K562 (cell line): ENCODE results near the gene COG4. TPM values are rescaled to one million over a fixed set of nuclear protein-coding genes. Genes with fewer than 3 reads are reported as not detected.

ENCODE experiments used
- ARNT ChIP-seq, 2 experiments: fragments of 450-650 bp; IDR thresholded peaks; 2 replicates each; pipeline ENCODE4 v1.6.1; 2016; ENCODE audit warnings: mild to moderate bottlenecking in 1 of 2
- C11orf30 ChIP-seq: fragments of 450-650 bp; IDR thresholded peaks from 2 replicates; pipeline ENCODE4 v1.6.1; 2016; ENCODE audit warnings: low read depth, mild to moderate bottlenecking
- CAMTA2 ChIP-seq: fragments of 250-450 bp; sonication (Bioruptor Pico); conservative IDR thresholded peaks from 2 replicates; pipeline ENCODE4 v1.5.1; 2022
- CBX5 ChIP-seq: IDR thresholded peaks from 2 replicates; pipeline ENCODE4 v1.6.1; 2014; ENCODE audit warnings: low read depth, borderline replicate concordance
- DNMT1 ChIP-seq: fragments of 450-650 bp; IDR thresholded peaks from 2 replicates; pipeline ENCODE4 v1.6.1; 2016; ENCODE audit warnings: antibody characterized with exemption, mild to moderate bottlenecking
- DPF2 ChIP-seq: fragments of 450-650 bp; IDR thresholded peaks from 2 replicates; pipeline ENCODE4 v1.6.1; 2016
- ELF2 ChIP-seq: fragments of 250-450 bp; sonication (Bioruptor Pico); IDR thresholded peaks from 2 replicates; pipeline ENCODE4 v1.5.0; 2021; ENCODE audit warnings: mild to moderate bottlenecking
- HCFC1 ChIP-seq: IDR thresholded peaks from 2 replicates; pipeline ENCODE4 v1.6.1; 2012; ENCODE audit warnings: low read depth, low read length, improper control_type of control experiment
- HDAC6 ChIP-seq: IDR thresholded peaks from 2 replicates; pipeline ENCODE4 v1.6.1; 2012; ENCODE audit warnings: low read depth, mild to moderate bottlenecking, control low read depth, inconsistent platforms, low read length, moderate library complexity
- MECOM ChIP-seq: fragments of 250-450 bp; sonication (Bioruptor Pico); IDR thresholded peaks from 2 replicates; pipeline ENCODE4 v1.8.0; 2022; ENCODE audit warnings: inconsistent platforms
- MEF2D ChIP-seq: conservative IDR thresholded peaks from 2 replicates; pipeline ENCODE4 v1.6.1; 2016; ENCODE audit warnings: low read depth, missing genetic modification characterization, missing compliant biosample characterization
- MYC ChIP-seq, 2 experiments: fragments of 250-450 bp in 1 of 2; sonication (Bioruptor Pico) in 1 of 2; IDR thresholded peaks; 2 replicates each; pipeline versions ENCODE4 v1.5.1 to v1.6.1; 2012 to 2021; ENCODE audit warnings: low read depth in 2 of 2, borderline replicate concordance in 1 of 2, improper control_type of control experiment in 1 of 2, low read length in 1 of 2, mild to moderate bottlenecking in 1 of 2, moderate library complexity in 1 of 2
- NEUROD1 ChIP-seq: fragments of 150-350 bp; IDR thresholded peaks from 2 replicates; pipeline ENCODE4 v1.6.1; 2014; ENCODE audit warnings: borderline replicate concordance, low read length, low read depth; ENCODE audit not compliant: partially characterized antibody
- NR2C1 ChIP-seq, 2 experiments: fragments of 450-650 bp; IDR thresholded peaks; 2 replicates each; pipeline ENCODE4 v1.6.1; 2017; ENCODE audit warnings: mild to moderate bottlenecking in 2 of 2, antibody characterized with exemption in 1 of 2, inconsistent platforms in 1 of 2, missing compliant biosample characterization in 1 of 2, missing genetic modification characterization in 1 of 2
- PHF20 ChIP-seq: fragments of 450-650 bp; IDR thresholded peaks from 2 replicates; pipeline ENCODE4 v1.6.1; 2018; ENCODE audit not compliant: partially characterized antibody
- PHTF2 ChIP-seq: fragments of 250-450 bp; sonication (Bioruptor Pico); IDR thresholded peaks from 2 replicates; pipeline ENCODE4 v1.5.0; 2021; ENCODE audit warnings: mild to moderate bottlenecking
- POLR2H ChIP-seq: IDR thresholded peaks from 2 replicates; pipeline ENCODE4 v1.6.1; 2016; ENCODE audit warnings: missing genetic modification characterization, low read depth, mild to moderate bottlenecking, control low read depth, missing compliant biosample characterization, moderate library complexity
- RUNX1 ChIP-seq: sonication (generic); IDR thresholded peaks from 2 replicates; pipeline ENCODE4 v1.6.1; 2016; ENCODE audit warnings: antibody characterized with exemption, low read depth
- SFPQ ChIP-seq: fragments of 200-400 bp; formaldehyde crosslinking; IDR thresholded peaks from 2 replicates; pipeline ENCODE4 v1.6.1; 2017; ENCODE audit warnings: mild to moderate bottlenecking, low read depth, low read length, moderate library complexity
- USF2 ChIP-seq: sonication (generic); formaldehyde crosslinking; IDR thresholded peaks from 2 replicates; pipeline ENCODE4 v1.5.0; 2020; ENCODE audit warnings: missing genetic modification reagents
- ZFP1 ChIP-seq: fragments of 450-650 bp; formaldehyde crosslinking; IDR thresholded peaks from 2 replicates; pipeline ENCODE4 v1.4.0; 2020; ENCODE audit warnings: mild to moderate bottlenecking, mixed read lengths
- ZKSCAN3 ChIP-seq: fragments of 250-450 bp; sonication (Bioruptor Pico); IDR thresholded peaks from 2 replicates; pipeline ENCODE4 v1.4.0; 2020
- ZNF277 ChIP-seq: fragments of 250-450 bp; sonication (Bioruptor Pico); IDR thresholded peaks from 2 replicates; pipeline ENCODE4 v1.8.0; 2022; ENCODE audit warnings: inconsistent platforms, mild to moderate bottlenecking, moderate library complexity, borderline replicate concordance
- ZNF436 ChIP-seq: fragments of 250-450, 450-650 bp; sonication (Bioruptor Pico); formaldehyde crosslinking; IDR thresholded peaks from 2 replicates; pipeline ENCODE4 v1.7.0; 2020; ENCODE audit warnings: mild to moderate bottlenecking
- ZNF586 ChIP-seq: fragments of 450-650 bp; formaldehyde crosslinking; conservative IDR thresholded peaks from 2 replicates; pipeline ENCODE4 v1.4.0; 2020; ENCODE audit warnings: mild to moderate bottlenecking, moderate library complexity
- ZNF707 ChIP-seq: fragments of 250-450 bp; sonication (Bioruptor Pico); conservative IDR thresholded peaks from 2 replicates; pipeline ENCODE4 v1.8.0; 2022; ENCODE audit warnings: inconsistent platforms, mild to moderate bottlenecking, moderate library complexity
- ZNF717 ChIP-seq: fragments of 250-450 bp; sonication (Bioruptor Pico); IDR thresholded peaks from 2 replicates; pipeline ENCODE4 v1.5.0; 2021
- polyA plus RNA-seq, 8 experiments: library from polyadenylated mRNA; depleted of rRNA in 4 of 8; stranded (reverse) in 5 of 8; unstranded in 3 of 8; fragments of >200 nt; fragmentation: Nextera tagmentation in 2 of 8; fragmentation: Illumina TruSeq in 1 of 8; extraction: Ambion mirVana in 2 of 8; extraction: Trizol in 1 of 8; gene quantifications; 2 replicates each; pipeline versions ENCODE4 v1.2.1 to v1.2.3, GENCODE V29; 2011 to 2014; ENCODE audit warnings: inconsistent platforms in 1 of 8, missing spikeins in 1 of 8
- total RNA-seq, 7 experiments: library from RNA; depleted of rRNA in 6 of 7; stranded (reverse); fragments of >200 nt in 6 of 7; fragmentation: Illumina TruSeq in 2 of 7; extraction: Trizol in 2 of 7; gene quantifications; 2 replicates each; pipeline versions ENCODE4 v1.2.1 to v1.2.3, GENCODE V29; 2011 to 2021; ENCODE audit warnings: low replicate concordance in 1 of 7

Gene COG4
- total and polyA plus RNA-seq, 9 of the 15 experiments (the other 6 are each of a cell fraction or from before 2014, with no cell fraction given) = 13.7 to 73.9 (median 44.2) TPM

- TF ChIP-seq ARNT (IDR thresholded peaks at IDR 0.05) (0 out of 4 replicates have a peak, but pooled peaks of 1 of the 2 experiments have one; percentile 17), HDAC6 (no peak), PHF20 (peak; percentile 48), ZNF717 (CRISPR knock-in tag) (no peak), RUNX1 (no peak), NEUROD1 (no peak), DNMT1 (no peak), CAMTA2 (no peak), ZNF277 (CRISPR knock-in tag) (no peak), PHTF2 (CRISPR knock-in tag) (no peak), USF2 (peak; percentile 48; the same call in 1 of the 2 replicates), ZKSCAN3 (CRISPR knock-in tag) (no peak), HCFC1 (no peak), CBX5 (no peak), SFPQ (no peak), ZNF707 (CRISPR knock-in tag) (no peak), ZNF586 (CRISPR knock-in tag) (no peak), POLR2H (tag) (no peak), MYC (IDR thresholded peaks at IDR 0.05; ENCODE audit: low read depth, low read length) (0 out of 2 replicates have a peak, but pooled peaks have one; percentile 23), MYC (CRISPR knock-in tag; IDR thresholded peaks at IDR 0.05; ENCODE audit: borderline replicate concordance, low read depth) (no peak), DPF2 (0 out of 2 replicates have a peak, but pooled peaks have one; percentile 14), ZFP1 (no peak), MEF2D (tag) (no peak), MECOM (CRISPR knock-in tag) (no peak), C11orf30 (no peak), NR2C1 (IDR thresholded peaks at IDR 0.05) (no peak), NR2C1 (tag; IDR thresholded peaks at IDR 0.05) (no peak), ELF2 (CRISPR knock-in tag) (no peak), ZNF436 (CRISPR knock-in tag) (no peak)
These were observed 69.5 kb downstream of the COG4 start (continued) for GRCh38 chr16:70453892-70454221.
